Neural crest cell (in vitro differentiated cells): ENCODE data around the gene SLC5A1. TPM values are rescaled to one million over a fixed set of nuclear protein-coding genes. Genes with fewer than 3 reads are reported as not detected.

Experiments
- DNase-seq: peaks from one replicate; pipeline ENCODE4 v3.0.0; 2021; ENCODE audit warnings: low read depth, mixed read lengths, low spot score
- H3K27ac Mint-ChIP-seq: one replicate; pipeline ENCODE4 v1.8.0; 2021; ENCODE audit warnings: mild to moderate bottlenecking, mixed read lengths; ENCODE audit not compliant: unreplicated experiment
- H3K27me3 Mint-ChIP-seq: 2 replicates; pipeline ENCODE4 v1.8.0; 2021; ENCODE audit warnings: low read depth, mild to moderate bottlenecking, mixed read lengths
- H3K36me3 Mint-ChIP-seq: 2 replicates; pipeline ENCODE4 v1.8.0; 2021; ENCODE audit warnings: low read depth, mild to moderate bottlenecking, mixed read lengths
- H3K4me1 Mint-ChIP-seq: 2 replicates; pipeline ENCODE4 v1.8.0; 2021; ENCODE audit warnings: mixed read lengths
- H3K4me3 Mint-ChIP-seq: one replicate; pipeline ENCODE4 v1.8.0; 2021; ENCODE audit warnings: mild to moderate bottlenecking, mixed read lengths
- H3K9me3 Mint-ChIP-seq: 2 replicates; pipeline ENCODE4 v1.8.0; 2021; ENCODE audit warnings: mixed read lengths
- CTCF ChIP-seq: fragments of 200-600 bp; sonication (generic); conservative IDR thresholded peaks from 2 replicates; pipeline ENCODE4 v1.5.0; 2021; ENCODE audit warnings: antibody characterized with exemption, mild to moderate bottlenecking
- total RNA-seq: library from RNA; stranded (reverse); gene quantifications from 2 replicates; pipeline ENCODE4 v1.2.1, GENCODE V29; 2021

Gene SLC5A1
- total RNA-seq, 1 donor from 2014 or later, result not detected

- Mint-ChIP-seq H3K4me3 (no peak overlapping the region), H3K4me1 (peaks cover 6% of the 10 kb centered on the region), H3K9me3 (no peaks in the 10 kb centered on the region), H3K27ac (no peak overlapping the region), H3K27me3 (peaks cover 81% of the 10 kb centered on the region), H3K36me3 (no peaks in the 10 kb centered on the region)
- peak; percentile 41 for DNase-seq
- TF ChIP-seq CTCF, result no peak
Measured at GRCh38 chr22:32106930-32107329, 63.9 kb downstream of the SLC5A1 start.

- no peak for TF ChIP-seq CTCF
- no peaks in the 10 kb centered on the region for H3K4me1 Mint-ChIP-seq
Measured at GRCh38 chr22:32112380-32112779, 69.3 kb downstream of the SLC5A1 start.

GRCh38 chr22:32119568-32120235, 76.6 kb downstream of the SLC5A1 start:
- Mint-ChIP-seq H3K4me1 (no peaks in the 10 kb centered on the region), H3K27me3 (peaks cover 27% of the 10 kb centered on the region), H3K9me3 (no peaks in the 10 kb centered on the region), H3K27ac (no peak overlapping the region), H3K36me3 (no peaks in the 10 kb centered on the region), H3K4me3 (no peak overlapping the region)
- TF ChIP-seq CTCF, result no peak
- DNase-seq, result no peak

More at GRCh38 chr22:32112380-32112779, 69.3 kb downstream of the SLC5A1 start:
- Mint-ChIP-seq H3K4me3 (no peak overlapping the region), H3K27me3 (peaks cover 76% of the 10 kb centered on the region), H3K27ac (no peak overlapping the region), H3K9me3 (no peaks in the 10 kb centered on the region), H3K36me3 (no peaks in the 10 kb centered on the region)
- no peak for DNase-seq

- Mint-ChIP-seq H3K27me3 (peaks cover 21% of the 10 kb centered on the region), H3K4me1 (no peaks in the 10 kb centered on the region), H3K4me3 (no peak overlapping the region), H3K27ac (no peak overlapping the region), H3K9me3 (no peaks in the 10 kb centered on the region), H3K36me3 (no peaks in the 10 kb centered on the region)
- DNase-seq, result no peak
- no peak for TF ChIP-seq CTCF
Measured at GRCh38 chr22:32120603-32121002, 77.5 kb downstream of the SLC5A1 start.

- no peaks in the 10 kb centered on the region for H3K4me1 Mint-ChIP-seq
- no peak for TF ChIP-seq CTCF
- no peak for DNase-seq
- H3K36me3 Mint-ChIP-seq, result no peaks in the 10 kb centered on the region
- H3K9me3 Mint-ChIP-seq, result no peaks in the 10 kb centered on the region
- peaks cover 9% of the 10 kb centered on the region for H3K27me3 Mint-ChIP-seq
- no peak overlapping the region for H3K27ac Mint-ChIP-seq
- no peak overlapping the region for H3K4me3 Mint-ChIP-seq
Measured at GRCh38 chr22:32122899-32123298, 79.8 kb downstream of the SLC5A1 start.
